Spleen (tissue), 11 donors: ENCODE results near the gene NUB1. TPM values are rescaled to one million over a fixed set of nuclear protein-coding genes. Genes with fewer than 3 reads are reported as not detected.

Experiments used
- DNase-seq: peaks from one replicate; pipeline ENCODE4 v3.0.0-alpha.2; 2020
- H3K27ac ChIP-seq, 8 donors: fragments of 200-600 bp; sonication (generic) in 7 of 8; 1 replicate in 4 of 8; 2 replicates in 4 of 8; pipeline versions ENCODE4 v1.5.0 to v1.8.0; 2016 to 2021; ENCODE audit warnings: inconsistent platforms in 4 of 8, mild to moderate bottlenecking in 4 of 8, moderate library complexity in 1 of 8
- H3K27me3 ChIP-seq, 7 donors: fragments of 200-600 bp; sonication (generic) in 6 of 7; replicated peaks in 1 of 7; 1 replicate in 4 of 7; 2 replicates in 3 of 7; pipeline versions ENCODE4 v1.5.0 to v1.8.0; 2016 to 2021; ENCODE audit warnings: inconsistent platforms in 3 of 7, mild to moderate bottlenecking in 1 of 7
- H3K36me3 ChIP-seq, 6 donors: fragments of 200-600 bp; sonication (generic) in 5 of 6; 1 replicate in 4 of 6; 2 replicates in 2 of 6; pipeline versions ENCODE4 v1.5.0 to v1.8.0; 2016 to 2021; ENCODE audit warnings: inconsistent platforms in 2 of 6
- H3K4me1 ChIP-seq, 6 donors: fragments of 200-600 bp; sonication (generic) in 5 of 6; 1 replicate in 3 of 6; 2 replicates in 3 of 6; pipeline versions ENCODE4 v1.5.0 to v1.8.0; 2016 to 2021; ENCODE audit warnings: inconsistent platforms in 3 of 6
- H3K4me3 ChIP-seq, 8 donors: fragments of 200-600 bp; sonication (generic) in 7 of 8; 1 replicate in 4 of 8; 2 replicates in 4 of 8; pipeline versions ENCODE4 v1.5.0 to v1.8.0; 2016 to 2021; ENCODE audit warnings: inconsistent platforms in 4 of 8, mild to moderate bottlenecking in 4 of 8, moderate library complexity in 2 of 8
- H3K9me3 ChIP-seq, 8 donors: fragments of 200-600 bp; sonication (generic) in 7 of 8; 1 replicate in 4 of 8; 2 replicates in 4 of 8; pipeline versions ENCODE4 v1.5.0 to v1.8.0; 2016 to 2021; ENCODE audit warnings: inconsistent platforms in 4 of 8
- CTCF ChIP-seq, 11 experiments: fragments of 200-600 bp in 7 of 11; fragments of 450-650 bp in 4 of 11; sonication (generic) in 4 of 11; IDR thresholded peaks in 8 of 11; conservative IDR thresholded peaks in 3 of 11; 1 replicate in 7 of 11; 2 replicates in 4 of 11; pipeline versions ENCODE4 v1.4.0 to v1.8.0; 2016 to 2021; ENCODE audit warnings: antibody characterized with exemption in 11 of 11, inconsistent platforms in 4 of 11, mild to moderate bottlenecking in 1 of 11
- POLR2A ChIP-seq, 3 donors: fragments of 450-650 bp; IDR thresholded peaks; one replicate each; pipeline ENCODE4 v1.5.1; 2017; ENCODE audit warnings: antibody characterized with exemption in 3 of 3, mild to moderate bottlenecking in 1 of 3
- POLR2AphosphoS5 ChIP-seq, 3 donors: sonication (generic); formaldehyde crosslinking; IDR thresholded peaks; one replicate each; pipeline ENCODE4 v1.5.1; 2017; ENCODE audit warnings: antibody characterized with exemption in 3 of 3
- WGBS, 5 donors: extraction: QIAGEN DNeasy Blood & Tissue Kit in 3 of 5; methylation state at CpG; one replicate each; pipeline versions ENCODE4 v1.1.5 to v1.1.7; 2013 to 2018; 5-methylcytosine and 5-hydroxymethylcytosine counted together
- intact Hi-C: fragments of 100-400 bp; cut with DNase I; formaldehyde crosslinking; loops from one replicate; pipeline ENCODE4 v1.15.0; 2023; ENCODE audit warnings: low total_unique reads
- polyA plus RNA-seq, 3 donors: library from polyadenylated mRNA; stranded (reverse); fragments of 200-250 nt; gene quantifications; one replicate each; pipeline ENCODE4 v1.2.1, GENCODE V29; 2013
- total RNA-seq, 7 donors: library from RNA; depleted of rRNA in 3 of 7; stranded (reverse); fragments of >200 nt in 3 of 7; fragmentation: NEBNext Ultra II Directional in 4 of 7; extraction: Animal tissue kit (Norgen Biotek cat#: 25700) in 4 of 7; gene quantifications; one replicate each; pipeline versions ENCODE4 v1.1.0 to v1.2.1, GENCODE V29; 2016 to 2021
- donor health status: healthy with polysubstance abuse.
- donor health status: DM: no; HTN: no; CAD: no; lungs with moderate emphysema.
- donor health status: DM: no; HTN: no; CAD: no.
- donor health status: Bipolar disorder and iron deficiency.
- donor health status: healthy.
- donor health status: DM: no; HTN: no; CAD: no.
- donor health status: DM: yes; HTN: yes; CAD: no.

The NUB1 gene
- total and polyA plus RNA-seq, 10 donors: 25.2 to 80.9 (median 64.5) TPM

GRCh38 chr7:151377406-151377805 is 35.8 kb downstream of the NUB1 start:
- Histone ChIP-seq H3K9me3 (no peaks in the 10 kb centered on the region), H3K27ac (no peak overlapping the region), H3K27me3 (peaks cover 0 to 16% (median 12%) of the 10 kb centered on the region in 7 donors), H3K4me3 (no peak overlapping the region), H3K36me3 (peaks cover 2 to 81% (median 58%) of the 10 kb centered on the region in 6 donors), H3K4me1 (peaks cover 8 to 48% (median 33%) of the 10 kb centered on the region in 6 donors)
- TF ChIP-seq CTCF (IDR thresholded peaks at IDR 0.05 in 8 of 11, conservative IDR thresholded peaks at IDR 0.05 in 3 of 11) (no peak), POLR2AphosphoS5 (IDR thresholded peaks at IDR 0.05) (peak in 2 of 3 donors; percentile 18 to 32)
- intact Hi-C loops: no loop called here
- 80 to 92% (median 89%) methylated on average over 12 of the region's 12 CpGs for WGBS, 5 donors
- DNase-seq: peak; percentile 58

- Histone ChIP-seq H3K27me3 (peaks cover 0 to 22% (median 16%) of the 10 kb centered on the region in 7 donors), H3K4me1 (peaks cover 9 to 46% (median 34%) of the 10 kb centered on the region in 6 donors), H3K9me3 (no peaks in the 10 kb centered on the region), H3K27ac (no peak overlapping the region), H3K36me3 (peaks cover 2 to 75% (median 55%) of the 10 kb centered on the region in 6 donors), H3K4me3 (no peak overlapping the region)
- WGBS, 5 donors: 85 to 96% (median 94%) methylated on average over 9 of the region's 9 CpGs
- intact Hi-C loops: no loop called here
- TF ChIP-seq POLR2A (IDR thresholded peaks at IDR 0.05) (no peak), CTCF (IDR thresholded peaks at IDR 0.05 in 8 of 11, conservative IDR thresholded peaks at IDR 0.05 in 3 of 11) (no peak), POLR2AphosphoS5 (IDR thresholded peaks at IDR 0.05) (no peak)
- peak; percentile 52 for DNase-seq
These were observed 36.4 kb downstream of the NUB1 start for GRCh38 chr7:151378011-151378410.

- TF ChIP-seq POLR2AphosphoS5 (IDR thresholded peaks at IDR 0.05): peak in 1 of 3 donors; percentile 60
- no peak for TF ChIP-seq CTCF (IDR thresholded peaks at IDR 0.05 in 8 of 11, conservative IDR thresholded peaks at IDR 0.05 in 3 of 11)
- no peak for TF ChIP-seq POLR2A (IDR thresholded peaks at IDR 0.05)
- Histone ChIP-seq H3K9me3 (no peaks in the 10 kb centered on the region), H3K4me1 (peaks cover 9 to 39% (median 29%) of the 10 kb centered on the region in 6 donors), H3K27me3 (peaks cover 0 to 29% (median 16%) of the 10 kb centered on the region in 7 donors), H3K4me3 (no peak overlapping the region), H3K27ac (peak overlapping the region in 2 of 8 donors; percentile 20 to 25), H3K36me3 (peaks cover 2 to 69% (median 49%) of the 10 kb centered on the region in 6 donors)
- intact Hi-C loops: no loop called here
- peak; percentile 73 for DNase-seq
- WGBS, 5 donors: 85 to 91% (median 87%) methylated on average over 17 of the region's 17 CpGs
These were observed 37.0 kb downstream of the NUB1 start for GRCh38 chr7:151378496-151379192.

GRCh38 chr7:151379193-151379520 is 37.5 kb downstream of the NUB1 start:
- TF ChIP-seq POLR2A (IDR thresholded peaks at IDR 0.05) (no peak), POLR2AphosphoS5 (IDR thresholded peaks at IDR 0.05) (peak in 1 of 3 donors; percentile 22), CTCF (IDR thresholded peaks at IDR 0.05 in 8 of 11, conservative IDR thresholded peaks at IDR 0.05 in 3 of 11) (no peak)
- Histone ChIP-seq H3K27me3 (peaks cover 0 to 31% (median 16%) of the 10 kb centered on the region in 7 donors), H3K4me1 (peaks cover 9 to 34% (median 28%) of the 10 kb centered on the region in 6 donors), H3K4me3 (no peak overlapping the region), H3K9me3 (no peaks in the 10 kb centered on the region), H3K27ac (peak overlapping the region in 2 of 8 donors; percentile 20 to 25), H3K36me3 (peaks cover 2 to 64% (median 44%) of the 10 kb centered on the region in 6 donors)
- peak; percentile 54 for DNase-seq
- WGBS, 5 donors: 86 to 90% (median 88%) methylated on average over 6 of the region's 6 CpGs
- intact Hi-C loops: no loop called here
